ENCODE measurements around the gene SLC2A9. TPM values are rescaled to one million over a fixed set of nuclear protein-coding genes. Genes with fewer than 3 reads are reported as not detected.

SLC2A9 gene
- total RNA-seq, 2 experiments from 2014 or later = not detected

DNA sequence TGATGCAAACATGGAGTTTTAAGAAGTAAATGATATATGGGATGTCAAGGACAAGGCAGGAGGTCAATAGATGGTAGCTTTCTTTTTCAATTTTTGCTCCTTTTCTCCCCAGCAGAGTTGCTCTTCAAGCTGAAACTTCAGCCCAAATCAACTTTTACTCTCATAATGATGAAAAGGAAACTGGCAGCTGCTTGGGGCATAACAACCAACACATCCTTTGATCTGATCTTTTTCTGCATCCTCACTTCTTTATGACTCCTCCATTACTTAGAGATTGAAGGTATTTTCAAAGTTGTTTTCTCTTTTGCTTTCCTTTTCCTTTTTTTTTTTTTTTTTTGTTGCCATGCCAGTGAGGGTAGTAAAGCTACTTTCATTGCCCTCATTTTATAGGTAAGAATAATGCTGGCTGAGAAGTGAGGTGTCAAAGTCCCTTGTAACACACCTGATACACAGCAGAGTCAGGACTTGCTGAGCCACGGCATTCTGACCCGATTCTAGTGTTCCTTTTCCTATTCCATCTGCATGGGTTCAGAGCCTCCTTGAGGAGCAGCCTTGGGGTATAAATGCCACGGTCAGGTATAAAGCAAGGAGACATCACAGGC lies 26.9 kb downstream of the SLC2A9 start:
- no peaks in the 10 kb centered on the region for H3K79me2 ChIP-seq (ENCODE audit: insufficient read depth, low read depth, low read length)
- H3K4me3 ChIP-seq (ENCODE audit: low read depth, low read length, poor library complexity, severe bottlenecking) = no peak overlapping the region
- CTCF ChIA-PET (ENCODE audit: unreplicated experiment) = no interaction called here
- H3K4me2 ChIP-seq (ENCODE audit: low read length) = no peak overlapping the region
- H2AFZ ChIP-seq (ENCODE audit: low read length) = no peak overlapping the region
- H3K36me3 ChIP-seq (ENCODE audit: insufficient read depth, low read length) = no peaks in the 10 kb centered on the region
- H3K4me1 ChIP-seq (ENCODE audit: insufficient read depth, low read length, poor library complexity, severe bottlenecking) = no peaks in the 10 kb centered on the region
- H3K9me2 ChIP-seq (ENCODE audit: insufficient read depth, low read length) = no peaks in the 10 kb centered on the region
- no peak for DNase-seq (ENCODE audit: low spot score)
- no peak for TF ChIP-seq EZH2phosphoT487 (IDR thresholded peaks at IDR 0.05; ENCODE audit: borderline replicate concordance, low read depth, low read length)
- TF ChIP-seq, protein P1, sequence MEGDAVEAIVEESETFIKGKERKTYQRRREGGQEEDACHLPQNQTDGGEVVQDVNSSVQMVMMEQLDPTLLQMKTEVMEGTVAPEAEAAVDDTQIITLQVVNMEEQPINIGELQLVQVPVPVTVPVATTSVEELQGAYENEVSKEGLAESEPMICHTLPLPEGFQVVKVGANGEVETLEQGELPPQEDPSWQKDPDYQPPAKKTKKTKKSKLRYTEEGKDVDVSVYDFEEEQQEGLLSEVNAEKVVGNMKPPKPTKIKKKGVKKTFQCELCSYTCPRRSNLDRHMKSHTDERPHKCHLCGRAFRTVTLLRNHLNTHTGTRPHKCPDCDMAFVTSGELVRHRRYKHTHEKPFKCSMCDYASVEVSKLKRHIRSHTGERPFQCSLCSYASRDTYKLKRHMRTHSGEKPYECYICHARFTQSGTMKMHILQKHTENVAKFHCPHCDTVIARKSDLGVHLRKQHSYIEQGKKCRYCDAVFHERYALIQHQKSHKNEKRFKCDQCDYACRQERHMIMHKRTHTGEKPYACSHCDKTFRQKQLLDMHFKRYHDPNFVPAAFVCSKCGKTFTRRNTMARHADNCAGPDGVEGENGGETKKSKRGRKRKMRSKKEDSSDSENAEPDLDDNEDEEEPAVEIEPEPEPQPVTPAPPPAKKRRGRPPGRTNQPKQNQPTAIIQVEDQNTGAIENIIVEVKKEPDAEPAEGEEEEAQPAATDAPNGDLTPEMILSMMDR (conservative IDR thresholded peaks at IDR 0.05; ENCODE audit: low read length) = no peak
- H3K27ac ChIP-seq (ENCODE audit: low read depth, low read length, poor library complexity, severe bottlenecking) = no peak overlapping the region
- no peaks in the 10 kb centered on the region for H4K20me1 ChIP-seq (ENCODE audit: insufficient read depth, low read length)
- intact Hi-C loops (cut with micrococcal nuclease; ENCODE audit: unreplicated experiment) = no loop called here
- no peaks in the 10 kb centered on the region for H3K9me3 ChIP-seq (ENCODE audit: low read length)
- POLR2A ChIA-PET = interaction anchor here (0.6 kb wide), 1 partner anchor 167 kb away, joined by 3 read pairs; no protein-coding TSS in a partner anchor
- no TSS peak for BruUV-seq (replicated peaks)

DNA sequence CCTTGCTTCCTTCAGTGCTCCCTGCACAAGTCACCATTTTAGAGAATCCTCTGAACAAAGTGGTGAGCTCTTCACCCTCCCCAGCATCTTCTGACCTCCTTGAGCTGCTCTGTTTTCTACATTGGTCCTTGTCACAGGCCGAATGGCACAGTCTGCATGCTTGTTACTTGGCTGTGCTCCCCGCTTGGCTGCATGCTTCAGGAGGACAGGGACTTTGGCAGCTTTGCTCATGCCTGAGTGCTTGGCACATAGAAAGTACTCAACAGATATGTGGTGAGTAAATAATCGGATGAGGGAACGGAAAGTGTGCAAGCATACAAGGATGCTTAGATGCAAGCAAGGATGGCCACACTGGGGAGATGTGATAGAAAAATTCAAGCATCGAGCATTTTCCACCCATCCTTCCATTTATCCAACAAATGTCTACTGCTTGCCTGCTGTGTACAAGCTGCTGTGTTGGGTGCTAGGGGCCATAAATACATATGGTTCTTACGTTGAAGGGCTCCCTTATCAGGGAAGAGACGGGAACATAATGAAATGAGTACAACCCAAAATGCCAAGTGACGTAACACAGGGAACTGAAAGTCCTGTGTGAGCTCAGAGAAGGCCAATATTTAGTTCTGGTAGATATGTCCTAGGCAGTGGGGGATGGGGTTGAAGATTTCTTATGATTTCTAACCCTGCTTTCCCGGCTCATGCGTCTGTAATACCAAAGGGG lies 31.2 kb downstream of the SLC2A9 start:
- Histone ChIP-seq H2AFZ (ENCODE audit: low read length) (no peak overlapping the region), H4K20me1 (ENCODE audit: insufficient read depth, low read length) (no peaks in the 10 kb centered on the region), H3K79me2 (ENCODE audit: insufficient read depth, low read depth, low read length) (no peaks in the 10 kb centered on the region), H3K9me3 (ENCODE audit: low read length) (no peaks in the 10 kb centered on the region), H3K4me2 (ENCODE audit: low read length) (no peak overlapping the region), H3K4me1 (ENCODE audit: insufficient read depth, low read length, poor library complexity, severe bottlenecking) (no peaks in the 10 kb centered on the region), H3K27ac (ENCODE audit: low read depth, low read length, poor library complexity, severe bottlenecking) (no peak overlapping the region), H3K36me3 (ENCODE audit: insufficient read depth, low read length) (no peaks in the 10 kb centered on the region), H3K4me3 (ENCODE audit: low read depth, low read length, poor library complexity, severe bottlenecking) (no peak overlapping the region), H3K9me2 (ENCODE audit: insufficient read depth, low read length) (no peaks in the 10 kb centered on the region)
- DNase-seq (ENCODE audit: low spot score) = no peak
- ChIA-PET CTCF (ENCODE audit: unreplicated experiment) (no interaction called here), POLR2A (no interaction called here)
- intact Hi-C loops (cut with micrococcal nuclease; ENCODE audit: unreplicated experiment) = no loop called here
- TF ChIP-seq, protein P1 (conservative IDR thresholded peaks at IDR 0.05; ENCODE audit: low read length) = no peak
- no peak for TF ChIP-seq EZH2phosphoT487 (IDR thresholded peaks at IDR 0.05; ENCODE audit: borderline replicate concordance, low read depth, low read length)
- no TSS peak for BruUV-seq (replicated peaks)

DNA sequence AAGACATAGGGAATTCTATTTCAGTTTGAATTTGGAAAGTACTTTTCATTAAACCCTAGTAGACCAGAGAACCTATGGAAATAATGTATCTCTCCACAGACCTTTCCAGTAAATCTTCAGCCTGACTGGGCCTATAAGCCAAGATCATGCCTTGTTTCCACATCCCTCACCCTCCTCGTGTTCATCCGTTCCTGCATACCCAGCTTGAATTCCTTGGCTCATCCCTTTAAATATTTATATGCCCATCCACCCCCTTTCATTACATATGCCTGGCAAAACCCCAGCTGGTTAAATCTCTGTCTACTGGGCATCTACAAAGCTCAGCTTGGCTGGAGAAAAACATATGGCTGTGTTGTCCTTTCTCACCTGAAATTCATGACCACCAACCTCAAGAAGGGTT lies 32.4 kb downstream of the SLC2A9 start:
- TF ChIP-seq, protein P1 (conservative IDR thresholded peaks at IDR 0.05; ENCODE audit: low read length) = no peak
- no peak for TF ChIP-seq EZH2phosphoT487 (IDR thresholded peaks at IDR 0.05; ENCODE audit: borderline replicate concordance, low read depth, low read length)
- no peaks in the 10 kb centered on the region for H4K20me1 ChIP-seq (ENCODE audit: insufficient read depth, low read length)
- no peaks in the 10 kb centered on the region for H3K9me2 ChIP-seq (ENCODE audit: insufficient read depth, low read length)
- DNase-seq (ENCODE audit: low spot score) = no peak
- intact Hi-C loops (cut with micrococcal nuclease; ENCODE audit: unreplicated experiment) = no loop called here
- ChIA-PET CTCF (ENCODE audit: unreplicated experiment) (no interaction called here), POLR2A (no interaction called here)
- no peak overlapping the region for H3K27ac ChIP-seq (ENCODE audit: low read depth, low read length, poor library complexity, severe bottlenecking)
- H3K79me2 ChIP-seq (ENCODE audit: insufficient read depth, low read depth, low read length) = no peaks in the 10 kb centered on the region
- no peak overlapping the region for H3K4me3 ChIP-seq (ENCODE audit: low read depth, low read length, poor library complexity, severe bottlenecking)
- H3K4me2 ChIP-seq (ENCODE audit: low read length) = no peak overlapping the region
- H3K36me3 ChIP-seq (ENCODE audit: insufficient read depth, low read length) = no peaks in the 10 kb centered on the region
- no TSS peak for BruUV-seq (replicated peaks)
- no peaks in the 10 kb centered on the region for H3K9me3 ChIP-seq (ENCODE audit: low read length)
- H3K4me1 ChIP-seq (ENCODE audit: insufficient read depth, low read length, poor library complexity, severe bottlenecking) = no peaks in the 10 kb centered on the region
- no peak overlapping the region for H2AFZ ChIP-seq (ENCODE audit: low read length)

All from OCI-LY7 (cell line).